Measurements from ENCODE around the gene LARP4B.

GRCh38 chr10:815338-816090 is 116.0 kb downstream of the LARP4B start:
- TF ChIP-seq POLR2A (IDR thresholded peaks at IDR 0.05; ENCODE audit: low read length) (no peak), GATA1 (IDR thresholded peaks at IDR 0.05; ENCODE audit: low read depth, low read length) (no peak)

Measured in erythroblast (primary cell).